COR-L47 (cell line): ENCODE measurements around the gene C19orf85.

Source experiments
- DNase-seq: peaks from one replicate; lab custom pipeline; 2025; lab: John Stamatoyannopoulos, UW

The C19orf85 gene

DNA sequence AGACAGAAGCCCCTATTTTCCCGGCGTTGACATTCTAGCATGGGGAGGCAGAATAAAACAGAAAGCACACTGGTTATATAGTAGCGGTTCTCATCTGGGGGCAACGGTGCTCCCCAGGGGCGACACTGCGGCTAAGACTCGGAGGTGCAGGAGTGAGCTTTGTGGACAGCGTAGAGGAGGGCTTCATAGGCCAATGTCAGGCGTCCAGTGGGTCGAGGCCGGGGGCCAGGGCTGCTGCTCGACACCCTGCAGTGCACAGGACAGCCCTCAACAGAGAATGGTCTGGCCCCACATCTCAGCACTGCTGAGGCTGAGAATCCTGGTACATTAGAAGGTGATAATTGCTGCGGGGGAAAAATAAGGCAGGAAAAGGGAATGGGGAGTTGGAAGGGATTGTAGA is 13.4 kb upstream of the C19orf85 start:
- no peak for DNase-seq

DNA sequence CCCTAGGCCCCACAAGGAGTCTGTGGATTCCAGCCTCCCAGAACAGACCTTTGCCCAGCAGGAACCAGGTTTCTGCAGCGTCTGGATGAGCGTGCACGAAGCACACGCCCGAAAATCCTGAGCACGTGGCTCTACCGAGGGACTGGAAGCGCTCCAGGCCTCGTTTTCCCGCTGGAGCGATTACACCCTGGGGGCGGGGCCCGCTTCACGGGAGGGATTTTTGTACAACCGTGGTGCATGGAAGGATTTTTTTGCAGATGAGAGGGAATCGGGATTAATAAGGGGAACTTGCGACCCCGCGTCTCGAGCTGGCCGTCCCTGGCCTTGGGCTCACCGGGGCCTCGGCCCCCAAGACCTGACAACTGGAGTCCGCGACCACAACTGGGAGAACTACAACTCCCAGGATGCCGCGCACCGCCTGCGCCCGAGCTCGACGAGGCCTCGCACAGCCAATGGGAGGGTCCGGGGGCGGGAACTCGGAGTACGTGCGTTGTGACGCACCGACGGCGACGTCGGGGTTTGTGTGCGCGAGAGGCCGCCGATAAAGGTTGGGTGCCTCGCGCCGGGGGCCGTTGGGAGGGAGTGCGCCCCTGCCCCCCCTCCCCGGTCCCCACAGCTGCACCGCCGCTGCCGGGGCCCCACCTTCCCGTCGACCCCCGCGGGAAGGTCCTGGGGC is 11.7 kb upstream of the C19orf85 start, which contains the start of gene ZNF628:
ZNF628 (plus strand) TSS at position 518 of the 676 bp plus-strand sequence. CDS start 3,294 bp downstream, outside the sequence.
- DNase-seq = peak; percentile 98

DNA sequence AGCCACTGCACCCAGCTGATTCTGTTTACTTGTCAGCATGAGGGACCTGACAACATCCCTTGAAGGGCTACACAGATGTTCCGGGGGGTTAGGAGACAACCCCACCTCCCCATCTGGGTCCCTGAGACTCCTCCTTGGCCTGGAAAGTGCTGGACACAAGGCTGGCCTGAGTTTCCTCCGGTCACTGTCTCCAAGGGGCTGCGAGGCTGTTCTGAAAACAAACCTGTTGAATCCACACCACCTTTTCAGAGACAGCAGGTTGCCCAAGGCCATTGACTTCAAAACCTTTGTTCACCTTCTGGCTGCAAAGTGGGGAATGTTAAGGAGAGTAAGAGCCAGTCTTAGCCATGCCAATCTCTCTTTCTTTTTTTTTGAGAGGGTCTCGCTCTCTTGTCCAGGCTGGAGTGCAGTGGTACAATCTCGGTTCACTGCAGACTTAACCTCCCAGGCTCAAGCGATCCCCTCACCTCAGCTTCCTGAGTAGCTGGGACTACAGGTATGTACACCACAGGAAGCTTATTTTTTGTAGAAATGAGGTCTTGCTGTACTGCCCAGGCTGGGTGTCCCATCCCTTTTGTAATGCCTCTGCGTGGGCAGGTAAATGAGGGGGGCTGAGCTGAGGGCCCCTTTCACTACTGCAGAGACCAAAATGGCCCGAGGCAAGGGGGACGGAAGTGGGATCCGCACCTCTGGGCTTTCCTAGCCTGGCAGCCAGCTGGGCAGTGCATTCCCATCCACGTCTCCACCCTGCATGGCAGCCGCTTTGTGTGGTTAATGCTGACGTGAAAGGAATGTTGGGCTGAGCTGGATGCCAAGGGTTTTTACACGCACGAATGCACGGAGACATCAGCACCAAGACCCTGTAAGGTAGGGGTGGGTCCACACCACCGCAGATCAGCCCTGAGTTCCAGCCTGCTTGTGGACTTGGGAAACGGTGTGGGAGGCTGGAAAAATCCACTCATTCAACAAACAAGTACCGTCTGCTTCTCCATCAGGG is 10.0 kb upstream of the C19orf85 start:
- DNase-seq = no peak

DNA sequence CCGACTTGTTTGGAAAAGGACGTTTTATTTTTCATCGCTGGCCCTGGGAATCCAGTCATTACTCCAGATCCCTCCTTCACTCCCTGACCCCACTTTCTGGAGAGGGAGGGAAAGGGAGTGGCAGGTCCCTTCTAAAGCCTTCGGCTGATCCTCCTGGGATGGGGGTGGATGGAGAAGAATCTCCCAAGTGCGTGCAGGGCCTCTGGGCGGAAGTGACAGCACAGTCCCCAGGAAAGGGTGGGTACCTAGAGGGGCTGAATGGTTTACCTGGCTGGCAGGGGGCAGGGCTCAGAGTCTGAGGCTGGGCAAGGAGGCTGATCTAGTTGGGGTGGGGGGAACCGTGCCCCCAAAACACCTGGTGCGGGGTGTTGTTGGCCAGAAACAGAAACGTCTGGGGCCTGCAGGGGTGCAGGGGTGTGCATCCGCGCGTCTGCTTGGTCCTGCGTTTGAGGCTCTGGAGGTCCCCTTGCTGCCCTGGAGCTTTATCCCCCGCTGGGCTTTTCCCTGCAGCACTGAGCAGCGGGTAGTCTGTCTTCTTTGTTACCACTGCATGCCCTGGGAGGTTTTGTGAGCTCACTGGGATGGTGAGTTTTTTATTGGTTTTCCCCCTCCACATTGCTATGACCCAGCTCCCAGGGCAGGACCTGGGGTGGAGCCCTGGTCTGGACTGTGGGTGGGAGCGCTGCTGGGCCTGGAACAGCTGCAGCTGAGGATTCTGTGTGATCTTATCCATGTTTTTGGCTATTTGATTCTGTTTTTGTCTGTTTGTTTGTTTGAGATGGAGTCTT is 8.9 kb upstream of the C19orf85 start:
- DNase-seq = no peak

DNA sequence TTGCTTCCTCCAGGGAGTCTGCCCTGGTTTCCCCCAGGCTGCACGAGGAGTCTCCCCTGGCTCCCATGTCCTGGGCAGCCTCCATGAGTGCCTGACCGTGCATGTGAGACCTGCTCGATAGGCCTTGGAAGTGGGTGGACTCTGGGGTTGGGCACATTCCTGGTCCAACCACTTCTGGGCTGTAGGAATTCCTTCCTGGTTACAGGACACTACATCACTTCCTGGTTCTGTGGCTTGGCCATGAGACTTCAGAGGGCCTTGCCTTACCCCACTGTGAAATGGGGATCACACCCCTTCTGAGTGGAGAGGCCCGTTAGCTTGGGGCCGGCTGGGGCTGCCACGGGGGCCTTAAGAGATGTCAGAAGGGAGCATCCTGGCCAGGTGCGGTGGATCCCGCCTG is 7.9 kb upstream of the C19orf85 start:
- DNase-seq = no peak

DNA sequence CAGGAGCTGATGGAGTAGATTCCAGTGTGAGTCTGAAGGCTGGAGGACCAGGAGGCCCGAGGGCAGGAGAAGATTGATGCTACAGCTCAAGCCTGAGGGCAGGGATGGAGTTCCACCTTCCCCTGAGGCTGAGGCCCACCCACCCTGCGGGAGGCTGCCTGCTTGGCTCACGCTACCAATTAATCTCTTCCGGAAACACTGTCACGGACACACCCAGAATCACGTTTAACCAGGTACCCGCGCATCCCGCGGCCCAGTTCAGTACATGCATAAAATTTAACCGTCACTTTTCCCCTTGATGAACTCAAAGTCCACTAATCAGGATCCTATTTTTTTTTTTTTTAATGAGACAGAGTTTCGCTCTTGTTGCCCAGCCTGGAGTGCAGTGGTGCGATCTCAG is 6.7 kb upstream of the C19orf85 start:
- DNase-seq = no peak

DNA sequence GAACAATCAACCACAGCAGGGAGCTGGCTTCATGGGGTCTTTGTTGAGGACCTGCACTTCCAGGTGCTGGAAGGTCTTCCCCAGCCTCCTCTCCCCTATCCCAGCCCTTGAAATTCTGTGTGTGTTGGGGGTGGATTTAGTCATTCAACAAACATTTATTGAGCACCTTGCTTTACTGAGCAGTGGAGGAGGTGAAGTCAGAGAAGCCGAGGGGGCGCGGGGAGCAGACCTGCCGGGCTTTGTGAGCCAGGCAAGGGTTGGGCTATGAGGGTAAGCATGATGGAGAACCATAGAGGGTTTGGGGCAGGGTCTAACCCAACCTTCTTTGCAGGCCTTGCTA is 3.5 kb upstream of the C19orf85 start:
- no peak for DNase-seq

DNA sequence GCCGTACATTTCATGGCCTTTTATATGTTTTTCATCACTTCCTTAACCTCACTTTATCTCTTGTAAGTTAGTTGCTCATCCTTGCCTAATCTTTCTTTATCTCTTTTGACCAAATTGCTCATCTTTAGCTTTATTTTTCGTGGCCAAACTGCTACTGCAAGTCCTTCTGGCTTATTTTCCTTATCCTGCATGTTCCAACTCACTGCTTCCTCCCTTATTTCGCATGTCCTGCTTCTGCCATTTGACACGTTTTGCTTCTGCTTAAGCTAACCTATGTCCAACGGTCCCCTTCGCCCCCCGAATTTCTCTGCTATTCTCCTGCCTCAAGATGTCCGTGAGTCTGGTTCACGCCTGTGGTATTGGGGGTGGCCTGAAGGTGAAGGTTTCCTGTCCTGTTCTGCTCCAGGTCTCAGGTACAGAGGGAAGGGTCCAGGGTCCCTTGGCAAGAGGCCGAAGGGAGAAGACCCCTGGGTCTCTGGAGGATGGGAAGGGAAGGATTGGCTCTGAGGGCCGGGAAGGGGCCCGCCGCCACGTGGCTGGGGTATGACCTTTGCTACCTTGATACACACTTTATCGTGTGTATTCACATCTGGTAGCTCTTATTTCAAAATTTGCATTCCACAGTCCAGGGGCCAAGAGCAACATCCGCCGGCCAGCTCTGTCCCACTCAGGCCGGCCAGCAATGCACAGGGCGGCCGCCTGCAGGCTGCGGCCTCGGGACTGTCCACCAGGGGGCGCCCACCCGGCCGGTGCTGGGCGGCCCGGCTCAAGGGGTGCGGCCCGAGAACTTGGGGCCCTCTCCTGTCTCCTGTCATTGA is 2.9 kb upstream of the C19orf85 start:
- DNase-seq = no peak

DNA sequence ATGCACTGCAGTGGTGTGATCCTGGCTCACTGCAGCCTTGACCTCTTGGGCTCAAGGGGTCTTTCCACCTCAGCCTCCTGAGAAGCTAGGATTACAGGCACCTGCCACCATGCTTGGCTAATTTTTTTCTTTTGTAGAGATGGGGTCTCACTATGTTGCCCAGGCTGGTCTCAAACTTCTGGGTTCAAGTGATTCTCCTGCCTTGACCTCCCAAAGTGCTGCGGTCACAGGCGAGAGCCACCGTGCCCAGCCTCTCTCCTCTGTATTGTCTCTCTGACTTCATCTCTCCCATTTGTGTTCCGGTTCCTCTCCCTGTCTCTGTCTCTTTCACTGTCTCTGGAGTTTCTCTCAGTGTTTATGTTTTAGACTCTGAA is 1.7 kb upstream of the C19orf85 start:
- DNase-seq = no peak

DNA sequence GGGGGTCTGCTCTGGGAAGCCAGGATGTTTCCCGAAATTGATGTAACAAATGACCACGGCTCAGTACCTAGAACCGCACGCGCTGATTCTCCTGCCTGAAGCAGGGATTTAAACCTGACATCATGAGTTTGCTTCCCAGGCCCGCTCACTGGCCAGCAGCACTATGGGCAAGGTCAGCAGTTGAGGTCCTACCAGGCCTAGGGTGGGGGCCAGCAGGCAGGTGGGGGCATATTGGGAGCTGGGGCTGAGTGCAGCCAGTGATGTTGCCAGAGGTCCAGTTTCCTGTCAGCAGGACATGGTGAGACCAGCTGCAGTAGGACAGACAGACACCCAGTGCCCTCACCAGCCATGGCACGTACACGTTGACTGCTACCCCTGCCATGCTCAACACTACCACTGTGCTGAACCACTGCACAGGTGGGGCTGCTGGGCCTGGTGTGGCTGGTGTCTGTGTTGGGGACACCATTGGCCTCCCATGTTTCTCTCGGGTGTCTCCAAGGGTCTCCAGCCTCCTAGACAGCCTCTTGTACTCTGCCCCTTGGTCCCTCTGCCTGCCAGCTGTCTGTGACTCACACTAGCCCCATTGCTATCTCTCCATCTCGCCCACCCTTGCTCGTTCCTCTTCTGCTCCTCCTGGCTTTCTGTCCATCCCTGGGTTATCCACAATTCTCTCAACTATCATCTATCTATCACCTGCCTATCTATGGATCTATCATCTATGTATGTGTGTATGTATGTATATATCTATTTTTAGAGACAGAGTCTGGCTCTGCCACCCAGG is 1.1 kb upstream of the C19orf85 start:
- no peak for DNase-seq

DNA sequence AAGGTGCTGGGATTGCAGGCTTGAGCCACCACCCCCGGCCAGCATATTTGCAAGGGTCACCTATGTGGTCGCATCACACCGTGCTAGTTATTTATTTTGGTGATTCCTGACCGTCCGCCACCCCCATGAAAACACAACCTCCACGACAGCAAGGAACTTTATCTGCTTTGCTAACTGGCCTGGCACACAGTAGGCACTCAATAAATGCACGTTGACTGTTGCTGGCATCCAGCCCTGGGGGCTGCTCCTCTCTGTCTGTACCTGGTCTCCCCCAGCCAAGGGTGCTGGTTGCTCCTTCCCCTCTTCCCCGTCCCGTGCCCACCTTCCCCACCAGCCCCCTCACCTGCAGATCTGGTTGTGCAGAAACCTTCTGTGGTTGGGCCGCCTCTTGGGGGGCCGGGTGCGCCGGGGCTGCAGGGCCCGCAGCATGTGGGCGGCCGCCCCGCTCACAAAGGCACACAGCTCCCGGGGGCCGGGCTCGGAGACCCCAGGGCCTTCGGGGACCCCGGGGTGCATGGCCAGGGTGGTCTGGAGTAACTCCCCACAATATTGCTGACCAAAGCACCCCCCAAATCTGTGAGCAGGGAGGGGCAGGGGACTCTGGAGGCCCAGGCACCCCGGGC is 401 bp downstream of the C19orf85 start:
- DNase-seq = no peak

DNA sequence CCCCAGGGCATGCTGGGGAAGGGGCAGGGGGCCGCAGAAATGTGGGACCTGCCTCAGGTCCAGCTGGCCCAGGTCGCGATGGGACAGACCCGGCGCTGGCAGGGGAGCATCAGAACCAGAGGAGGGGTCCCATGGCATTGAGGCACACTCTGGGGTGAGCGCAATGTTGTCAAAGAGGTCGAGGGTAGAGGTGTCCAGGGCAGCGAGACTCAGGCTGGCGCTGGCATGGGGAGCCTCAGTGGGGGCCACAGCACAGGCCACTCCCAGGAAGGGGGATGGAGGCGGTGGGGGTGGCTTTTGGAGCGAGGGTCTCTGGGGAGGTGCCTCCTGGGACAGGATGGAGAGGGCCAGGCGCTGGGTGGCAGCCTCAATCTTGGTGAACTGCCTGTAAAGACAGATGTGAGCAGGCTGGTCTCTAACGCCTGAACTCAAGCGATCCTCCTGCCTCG is 944 bp downstream of the C19orf85 start:
- DNase-seq = no peak

DNA sequence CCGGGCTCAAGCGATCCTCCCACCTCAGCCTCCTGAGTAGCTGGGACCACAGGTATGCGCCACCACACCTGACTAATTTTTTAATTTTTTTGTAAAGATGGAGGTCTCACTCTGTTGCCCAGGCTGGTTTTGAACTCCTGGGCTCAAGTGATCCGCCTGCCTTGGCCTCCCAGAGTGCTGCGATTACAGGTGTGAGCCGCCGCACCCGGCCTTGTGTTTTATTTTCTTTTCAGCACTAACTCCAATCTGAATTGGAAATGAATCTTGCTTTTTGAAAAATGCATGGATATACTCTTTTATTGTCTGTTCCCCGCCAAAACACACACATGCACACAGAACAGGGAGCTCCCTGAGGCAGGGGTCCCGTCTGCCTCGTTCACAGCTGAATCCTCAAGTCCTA is 1.8 kb downstream of the C19orf85 start:
- no peak for DNase-seq

DNA sequence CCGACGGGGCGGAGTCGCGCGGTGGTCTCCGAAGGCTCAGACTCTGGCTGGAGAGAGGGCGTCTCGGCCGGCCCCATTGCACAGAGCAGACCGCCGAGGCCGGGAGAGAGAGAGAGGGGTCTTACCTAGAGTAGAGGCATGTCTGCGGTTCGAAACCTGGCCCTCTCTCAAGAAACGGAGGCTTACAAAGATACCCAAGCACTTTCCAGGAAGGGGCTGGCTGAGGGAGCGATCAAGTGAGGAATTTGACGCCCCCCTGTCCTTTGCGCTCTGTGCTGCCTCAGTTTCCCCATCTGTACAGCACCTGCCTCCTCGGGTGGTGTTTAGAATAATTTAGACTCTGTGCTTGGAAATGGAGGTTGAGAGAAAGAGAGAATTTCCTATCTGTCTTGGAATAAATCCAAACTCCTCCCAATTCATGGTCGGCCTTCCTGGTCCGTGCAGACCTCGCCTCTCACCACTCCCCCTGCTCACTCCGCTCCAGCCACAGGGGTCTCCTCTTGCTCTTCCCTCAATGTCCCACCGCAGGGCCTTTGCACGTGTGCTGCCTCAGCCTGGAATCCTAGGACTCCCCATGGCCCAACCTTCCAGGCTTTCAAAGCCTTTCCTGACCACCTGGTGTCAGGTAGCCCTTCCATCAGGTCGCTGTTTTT is 2.5 kb downstream of the C19orf85 start:
- DNase-seq = peak; percentile 29

DNA sequence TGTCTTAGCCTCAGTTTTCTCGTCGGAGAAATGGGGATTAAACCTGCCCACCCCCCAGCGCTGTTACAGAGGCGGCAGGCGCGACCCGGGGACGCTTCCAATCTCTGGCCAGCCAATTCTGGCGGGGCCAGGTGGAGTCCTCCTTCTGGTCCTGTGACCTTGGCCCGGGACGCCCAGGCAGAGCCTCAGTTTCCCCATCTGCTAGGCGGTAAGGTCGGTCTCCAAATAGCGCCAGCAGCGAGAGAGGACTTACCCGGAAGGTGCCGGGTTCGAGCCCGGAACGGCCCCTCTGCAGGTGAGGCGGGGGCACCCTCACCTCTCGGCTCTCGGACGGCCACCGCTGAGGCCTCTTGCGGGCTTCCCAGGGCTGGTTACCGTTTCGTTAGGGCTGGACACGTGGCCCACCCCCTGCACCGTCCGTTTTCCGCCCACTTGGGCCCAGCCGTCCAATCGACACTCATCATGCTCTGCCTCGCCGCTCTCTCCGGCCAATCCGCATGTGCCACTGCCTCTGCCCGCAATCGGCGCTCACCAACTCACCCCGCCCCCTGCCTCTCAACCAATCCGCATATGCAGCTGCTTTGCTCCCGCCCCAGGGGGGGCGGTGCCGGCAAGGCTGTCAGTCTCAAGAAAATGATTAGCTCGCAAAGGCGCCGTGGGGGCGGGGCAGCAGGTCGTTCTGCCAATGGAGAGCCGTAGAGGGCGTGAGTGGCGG is 3.1 kb downstream of the C19orf85 start, which contains the start of gene ISOC2:
ISOC2 (minus strand) TSS at position 384 of the 715 bp plus-strand sequence. CDS start 5,156 bp downstream, outside the sequence.
- peak; percentile 100 for DNase-seq

DNA sequence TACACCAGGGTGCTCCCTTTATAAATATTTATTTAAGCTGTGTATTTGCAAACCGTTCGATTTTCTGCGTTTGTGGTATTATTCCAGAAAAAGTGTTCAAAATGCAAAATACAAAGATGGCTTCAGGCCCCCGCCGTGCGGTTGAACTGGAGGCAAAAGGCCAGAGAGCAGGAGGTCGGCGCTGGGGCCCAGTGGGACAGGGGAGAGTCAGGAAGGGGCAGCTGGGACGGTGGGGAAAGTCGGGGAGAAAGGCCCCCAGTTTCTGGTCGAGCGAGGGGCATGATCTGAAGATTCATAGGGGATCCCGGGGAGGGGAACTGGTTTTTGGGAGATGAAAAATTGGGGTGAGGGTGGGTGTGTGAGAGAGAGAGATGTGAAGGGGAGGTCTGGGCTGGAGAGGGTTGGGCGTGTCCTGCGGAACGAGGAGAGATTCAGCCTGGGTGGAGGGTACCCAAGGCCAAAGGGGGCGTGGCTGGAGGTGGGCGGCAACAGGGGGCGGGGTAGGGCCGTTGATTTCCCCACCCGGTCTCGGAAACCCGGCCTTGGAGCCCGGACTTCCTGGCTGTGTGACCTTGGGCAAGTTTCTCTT is 3.8 kb downstream of the C19orf85 start:
- DNase-seq = peak; percentile 42

DNA sequence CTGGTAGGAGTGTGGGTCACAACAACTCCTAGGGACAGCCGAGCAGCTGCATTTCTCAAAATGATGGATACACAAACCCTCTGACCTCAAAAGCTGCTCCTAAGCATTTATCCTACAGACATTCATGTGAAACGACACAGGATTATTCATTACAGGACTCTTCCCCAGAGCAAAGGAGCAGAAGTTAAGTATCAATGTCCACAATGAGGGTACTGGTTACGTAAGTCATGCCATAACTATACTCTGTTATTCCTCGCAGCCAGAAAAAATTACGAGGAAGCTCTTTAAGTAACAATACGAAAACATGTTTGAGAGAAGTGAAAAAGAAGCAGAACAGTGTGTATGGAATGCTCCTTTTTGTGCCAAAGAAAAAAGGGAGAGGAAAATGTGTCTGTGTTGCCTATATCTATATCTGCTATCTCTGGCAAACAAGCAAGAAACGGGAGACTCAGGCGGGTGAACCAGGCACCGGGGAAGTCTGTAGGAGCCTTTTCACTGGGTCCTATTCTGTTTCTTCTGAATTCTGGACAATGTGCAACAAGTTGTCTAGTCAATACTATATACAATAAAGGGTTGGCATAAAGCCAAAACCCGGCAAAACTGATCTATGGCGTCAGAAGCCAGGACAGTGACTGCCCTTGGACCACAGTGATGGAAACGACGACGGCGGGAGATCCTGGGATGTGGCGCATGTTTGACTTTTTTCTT is 4.4 kb downstream of the C19orf85 start:
- DNase-seq = no peak

DNA sequence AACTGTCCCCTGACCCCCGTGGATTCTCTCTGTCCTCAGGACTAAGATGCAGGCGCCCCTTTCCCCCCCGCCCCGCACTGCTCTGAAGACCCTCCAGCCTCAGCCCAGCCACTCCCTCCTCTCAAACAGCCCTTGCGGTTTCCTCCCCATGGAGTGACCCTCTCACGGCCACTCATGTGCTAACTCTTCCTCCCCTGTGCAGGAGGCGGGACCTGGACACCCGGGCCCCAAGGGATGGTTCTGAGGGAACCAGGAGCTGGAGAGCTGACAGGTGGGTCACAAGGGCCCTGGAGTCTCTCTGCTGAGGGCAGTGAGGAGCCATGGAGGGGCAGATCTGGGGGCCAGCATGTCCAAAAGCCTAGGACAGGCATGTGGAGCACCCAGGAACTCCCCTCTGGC is 5.0 kb downstream of the C19orf85 start:
- no peak for DNase-seq
